HG02840 (cell line): ENCODE results near the gene AVPR1B.

ENCODE experiments used
- ATAC-seq: cut with Tn5 transposase; IDR thresholded peaks from one replicate; pipeline ENCODE4 v1.9.1; 2021; ENCODE audit warnings: mild to moderate bottlenecking, moderate library complexity, moderate number of reproducible peaks; ENCODE audit not compliant: unreplicated experiment, low FRiP score

The AVPR1B gene, protein sequence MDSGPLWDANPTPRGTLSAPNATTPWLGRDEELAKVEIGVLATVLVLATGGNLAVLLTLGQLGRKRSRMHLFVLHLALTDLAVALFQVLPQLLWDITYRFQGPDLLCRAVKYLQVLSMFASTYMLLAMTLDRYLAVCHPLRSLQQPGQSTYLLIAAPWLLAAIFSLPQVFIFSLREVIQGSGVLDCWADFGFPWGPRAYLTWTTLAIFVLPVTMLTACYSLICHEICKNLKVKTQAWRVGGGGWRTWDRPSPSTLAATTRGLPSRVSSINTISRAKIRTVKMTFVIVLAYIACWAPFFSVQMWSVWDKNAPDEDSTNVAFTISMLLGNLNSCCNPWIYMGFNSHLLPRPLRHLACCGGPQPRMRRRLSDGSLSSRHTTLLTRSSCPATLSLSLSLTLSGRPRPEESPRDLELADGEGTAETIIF

DNA sequence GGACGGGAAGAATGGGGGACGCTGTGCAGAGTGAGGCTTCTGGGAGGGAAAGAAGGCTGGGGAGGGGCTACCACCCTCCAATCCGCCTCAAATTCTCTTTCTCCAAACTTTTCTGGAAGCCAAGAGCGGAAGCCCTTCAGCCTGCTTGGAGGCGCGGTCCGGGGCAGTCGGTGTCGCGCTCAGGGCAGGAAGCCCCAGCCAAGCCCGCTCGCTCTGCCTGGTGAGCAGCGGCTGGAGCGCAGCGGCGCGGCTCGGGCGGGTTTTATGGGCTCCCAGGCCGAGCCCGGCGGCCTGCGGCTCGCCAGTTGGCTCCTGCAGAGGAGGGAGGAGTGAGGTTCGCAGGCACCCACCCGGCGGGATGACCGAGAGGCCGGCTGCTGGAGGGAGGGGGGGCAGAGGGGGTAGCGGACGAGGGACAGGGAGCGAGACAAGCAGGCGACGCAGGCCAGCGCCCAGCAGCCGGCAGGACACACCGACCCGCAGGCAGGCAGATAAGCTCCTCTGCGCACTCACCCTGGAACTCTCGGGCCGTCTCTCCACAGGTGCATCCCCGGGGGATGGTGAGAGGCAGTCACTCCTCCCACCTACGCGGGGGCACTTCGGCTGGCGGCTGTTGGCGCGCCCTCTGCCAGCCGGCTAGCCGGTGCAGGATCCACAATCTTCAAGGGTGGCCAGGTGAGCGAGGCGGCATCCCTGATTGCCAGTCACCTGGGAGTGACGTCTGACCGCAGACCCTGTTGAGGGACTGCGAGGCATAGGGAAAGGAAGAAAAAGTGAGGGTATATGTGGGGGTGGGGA, at the start of gene AVPR1B:
TSS of gene AVPR1B (minus strand) at position 238 of the 798 bp plus-strand sequence. CDS start 498 bp downstream, outside the sequence.
- ATAC-seq = no peak

DNA sequence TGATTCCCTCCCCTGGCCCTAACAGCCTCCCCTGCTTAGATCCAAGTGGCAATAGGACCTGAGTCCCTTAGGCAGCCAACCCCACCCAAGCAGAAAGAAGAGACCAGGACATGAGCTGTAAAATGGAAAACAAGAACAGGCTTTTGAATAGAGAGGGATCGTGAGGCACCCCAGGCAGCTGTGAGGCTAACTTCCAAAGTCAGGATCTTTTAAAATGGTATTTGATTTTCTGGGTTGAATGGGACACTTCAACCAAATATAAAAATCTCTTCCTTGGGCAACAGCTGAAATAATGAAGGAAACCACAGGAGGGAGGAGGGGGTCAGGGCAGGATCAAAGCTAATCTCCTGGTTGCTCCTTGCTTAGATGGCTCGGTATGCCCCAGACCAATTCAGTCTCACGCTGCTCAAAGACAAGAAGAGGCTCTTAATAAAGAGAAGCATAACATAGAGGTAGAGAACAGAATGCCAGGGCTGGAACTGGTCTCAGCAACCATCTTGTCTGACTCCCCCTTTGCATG, 28.6 kb upstream of the AVPR1B start:
- ATAC-seq = no peak

DNA sequence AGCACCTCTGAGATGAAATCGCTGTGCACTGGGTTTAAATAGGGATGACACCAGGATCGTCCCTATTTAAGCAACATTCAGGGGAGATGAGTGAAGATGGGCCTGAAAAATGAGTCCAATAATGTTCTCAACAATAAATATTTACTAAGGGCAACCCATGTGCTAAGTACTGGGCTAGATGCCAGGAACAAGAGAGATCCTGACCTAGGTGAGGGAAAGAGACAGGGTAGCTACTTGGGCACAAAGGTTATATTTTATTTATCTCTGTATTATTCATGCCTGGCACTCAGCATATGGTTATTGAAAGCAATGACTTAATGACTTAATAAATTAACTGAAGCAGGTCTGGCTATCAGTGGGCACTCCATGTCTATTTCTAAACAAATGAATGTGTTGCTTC, 27.4 kb upstream of the AVPR1B start:
- no peak for ATAC-seq

DNA sequence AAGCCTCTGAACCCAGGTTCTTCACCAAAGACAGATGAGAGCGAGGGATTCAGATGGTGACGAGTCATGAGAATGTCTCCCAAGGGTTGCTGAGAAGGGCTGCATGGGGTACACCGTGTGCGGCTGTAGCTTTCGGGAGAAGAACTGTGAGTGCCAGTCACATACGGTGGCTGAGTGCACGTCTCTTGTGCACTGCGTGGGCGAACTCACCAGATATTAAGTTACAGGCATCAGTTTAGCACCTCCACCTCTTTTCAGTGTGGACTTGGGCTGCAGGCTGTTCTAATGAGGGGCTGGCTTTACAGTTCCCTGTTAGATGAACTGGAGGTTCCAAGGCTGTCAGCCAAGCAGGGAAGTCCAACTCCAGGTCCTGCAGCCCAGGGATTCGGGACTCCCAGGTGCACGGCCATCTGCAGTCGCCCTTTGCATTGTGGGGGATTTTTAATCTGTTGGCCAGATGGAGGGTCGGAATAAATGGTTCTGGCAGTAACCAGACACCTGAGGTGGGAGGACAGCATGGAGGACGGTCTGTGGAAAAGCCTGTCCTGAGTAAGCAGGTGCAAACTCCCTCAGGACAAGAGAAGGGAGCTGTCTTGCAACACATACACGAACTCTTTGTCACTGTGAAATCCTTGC, 26.5 kb upstream of the AVPR1B start:
- no peak for ATAC-seq

DNA sequence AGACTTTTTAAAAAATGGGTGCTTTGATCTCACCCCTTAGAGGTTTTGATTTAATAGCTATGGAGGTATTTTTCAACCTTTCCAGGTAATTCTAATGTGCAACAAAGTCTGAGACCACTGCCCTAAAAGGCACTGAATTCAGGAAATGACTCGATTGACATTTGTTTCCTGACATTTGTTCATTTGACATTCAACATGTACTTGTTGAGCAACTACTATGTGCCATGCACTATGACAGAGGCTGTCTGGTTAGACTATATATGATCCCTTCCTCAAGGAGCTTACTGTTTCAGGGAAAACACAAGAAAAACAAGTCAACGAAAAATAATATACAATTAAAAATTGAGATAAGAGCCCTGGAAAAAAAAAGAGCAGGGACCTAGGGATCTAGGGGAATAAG, 25.6 kb upstream of the AVPR1B start:
- no peak for ATAC-seq

DNA sequence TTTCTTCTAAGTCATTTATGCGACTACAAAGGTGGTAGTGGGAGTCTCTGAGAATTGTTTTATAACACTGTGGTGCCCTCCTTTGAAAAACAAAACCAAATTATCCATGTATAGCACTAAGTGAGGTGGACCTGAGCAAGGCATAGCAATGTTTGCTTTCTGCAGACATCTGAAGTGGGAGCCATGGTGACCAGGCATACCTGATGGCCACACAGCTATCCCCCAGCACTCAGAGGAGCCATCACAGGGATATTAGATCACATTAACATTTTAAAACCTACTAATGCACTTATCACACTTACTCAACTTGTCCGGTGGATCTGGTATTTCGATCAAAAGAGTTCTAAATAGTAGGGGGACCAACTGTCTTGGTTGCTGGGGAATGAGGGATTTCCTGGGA, 24.8 kb upstream of the AVPR1B start:
- no peak for ATAC-seq

DNA sequence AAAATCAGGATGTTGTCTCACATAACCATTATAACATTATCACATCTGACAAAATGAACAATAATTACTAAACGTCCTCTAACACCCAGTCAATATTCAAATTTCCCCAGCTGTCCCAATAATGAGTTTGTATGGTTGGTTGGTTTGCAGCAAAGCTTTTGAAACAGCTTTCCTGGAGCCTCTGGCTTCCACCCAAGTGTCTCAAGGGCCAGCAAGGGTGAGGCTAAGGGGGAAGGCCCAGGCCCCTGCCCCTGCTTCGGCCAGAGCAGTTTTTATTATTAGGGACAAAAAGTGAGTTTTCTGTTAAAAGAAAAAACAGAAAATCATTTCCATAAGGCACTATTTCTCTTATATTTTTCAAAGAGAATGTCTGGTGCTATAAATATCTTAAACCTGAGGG, 19.1 kb upstream of the AVPR1B start:
- no peak for ATAC-seq

DNA sequence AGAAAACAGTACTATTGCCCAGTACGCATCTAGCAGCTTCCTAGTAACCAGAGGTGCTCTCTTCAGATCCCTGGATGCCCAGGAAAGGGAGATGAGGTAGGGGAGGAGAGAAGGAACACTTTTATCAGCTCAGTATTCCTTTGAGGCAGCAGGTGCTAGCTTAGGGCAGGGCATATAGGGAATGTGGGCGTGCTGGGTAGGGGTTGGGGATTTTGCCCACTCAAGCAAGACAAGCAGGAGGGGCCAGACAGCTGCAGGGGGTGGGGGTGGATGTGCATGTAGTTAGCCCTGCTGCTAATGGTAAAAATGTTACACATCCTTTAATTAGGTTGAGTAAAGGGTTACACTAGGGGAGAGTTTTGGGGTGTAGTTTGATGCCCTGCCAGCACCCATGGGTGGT, 18.1 kb upstream of the AVPR1B start:
- no peak for ATAC-seq

DNA sequence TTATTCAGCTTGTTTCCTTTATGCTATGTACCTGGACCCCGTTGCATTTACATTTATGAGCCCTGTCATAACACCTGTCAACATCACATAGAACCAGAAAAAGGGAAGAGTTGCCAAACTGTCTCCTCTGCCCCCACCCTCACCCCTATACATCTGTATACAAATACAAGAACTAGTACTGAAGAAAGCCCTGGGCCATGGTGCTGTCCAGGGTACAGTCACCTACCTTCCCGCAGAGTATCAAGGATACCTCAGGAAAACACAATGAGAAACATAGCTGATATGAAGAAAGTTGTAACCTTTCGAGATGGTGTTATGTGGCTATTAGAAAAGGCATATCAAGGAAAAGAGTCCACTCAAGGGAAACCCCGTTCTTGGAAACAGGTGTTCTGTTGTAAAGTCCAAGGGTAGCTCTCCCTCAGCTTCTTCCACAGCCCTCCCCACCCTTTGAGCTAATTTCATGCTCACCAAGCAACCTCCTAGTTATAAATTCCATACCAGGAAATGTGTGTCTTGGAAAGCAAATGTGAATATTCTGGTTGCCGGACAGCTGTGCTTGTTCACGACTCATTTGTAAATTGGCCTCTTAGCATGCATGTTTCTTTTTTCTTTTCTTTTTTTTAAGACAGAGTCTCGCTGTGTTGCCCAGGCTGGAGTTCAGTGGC, 16.7 kb upstream of the AVPR1B start:
- ATAC-seq = no peak

DNA sequence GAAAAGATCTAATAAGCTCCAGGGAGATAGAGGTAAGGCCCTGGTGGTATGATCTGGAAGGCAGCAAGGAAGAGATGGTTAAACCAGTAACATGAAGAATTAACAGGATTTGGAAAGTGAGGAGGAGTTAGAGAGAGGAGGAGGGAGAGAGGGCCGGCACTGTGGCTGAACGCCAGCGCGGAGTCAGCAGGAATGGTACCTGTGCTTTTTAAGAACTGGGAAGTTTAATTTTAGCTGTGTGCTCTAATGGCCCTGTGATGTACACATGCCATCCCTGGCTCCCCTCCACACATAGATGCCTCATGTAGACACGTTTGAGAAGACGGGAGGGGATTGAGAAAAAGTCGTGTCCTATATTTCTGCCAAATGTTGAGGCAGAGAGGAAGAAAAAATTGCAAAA, 13.8 kb upstream of the AVPR1B start:
- no peak for ATAC-seq

DNA sequence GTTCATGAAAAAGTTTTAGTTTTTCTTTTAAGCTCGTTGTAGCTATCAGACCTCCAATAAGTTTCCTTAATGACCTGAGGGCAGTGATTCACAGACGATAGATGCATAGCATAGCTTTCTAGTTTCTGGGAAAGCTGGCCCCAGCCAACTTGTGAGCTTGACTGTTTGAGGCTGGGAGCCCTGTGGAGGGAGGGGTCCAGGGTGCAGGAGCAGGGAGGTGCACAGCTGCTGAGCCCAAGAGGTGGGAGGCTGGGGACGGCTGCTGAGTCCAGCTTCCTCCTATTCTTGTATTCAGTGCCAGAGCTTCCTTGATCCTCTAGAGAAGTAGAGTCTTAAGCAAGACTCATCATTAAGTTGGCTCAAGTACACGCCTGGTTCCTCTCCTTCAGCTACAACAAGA, 11.0 kb upstream of the AVPR1B start:
- no peak for ATAC-seq

DNA sequence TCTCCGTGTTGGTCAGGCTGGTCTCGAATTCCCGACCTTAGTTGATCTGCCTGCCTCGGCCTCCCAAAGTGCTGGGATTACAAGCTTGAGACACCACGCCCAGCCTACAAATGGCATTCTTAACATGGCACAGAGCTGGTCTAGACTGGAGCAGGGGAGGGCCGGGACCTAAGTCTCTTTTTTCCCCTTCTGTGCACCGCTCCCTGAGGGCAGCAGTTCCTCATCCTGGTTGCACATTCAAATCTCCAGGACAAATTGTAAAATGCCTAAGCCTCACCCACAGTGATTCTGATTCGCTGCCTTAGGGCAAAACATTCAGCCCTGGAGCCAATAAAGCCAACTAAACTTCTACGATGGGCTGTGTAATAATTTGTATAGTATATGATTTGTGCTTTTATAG, 10.1 kb upstream of the AVPR1B start:
- no peak for ATAC-seq

DNA sequence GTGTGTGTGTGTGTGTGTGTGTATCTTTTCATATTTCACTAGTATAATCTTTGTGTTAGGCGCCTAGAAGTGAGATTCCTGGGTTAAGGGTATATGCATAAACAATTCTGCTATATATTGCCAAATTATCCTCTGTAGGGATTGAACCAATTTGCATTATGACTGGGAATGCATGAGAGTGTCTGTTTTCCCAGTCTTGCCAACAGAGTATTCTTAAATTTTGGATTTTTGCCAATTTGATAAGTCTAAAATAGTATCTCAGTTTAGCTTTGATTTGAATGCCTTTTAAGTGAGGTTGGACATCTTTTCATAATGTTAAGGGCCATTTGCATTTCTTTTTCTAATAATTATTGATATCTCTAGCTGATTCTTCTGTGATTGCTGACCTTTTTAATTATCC, 8.2 kb upstream of the AVPR1B start:
- no peak for ATAC-seq

DNA sequence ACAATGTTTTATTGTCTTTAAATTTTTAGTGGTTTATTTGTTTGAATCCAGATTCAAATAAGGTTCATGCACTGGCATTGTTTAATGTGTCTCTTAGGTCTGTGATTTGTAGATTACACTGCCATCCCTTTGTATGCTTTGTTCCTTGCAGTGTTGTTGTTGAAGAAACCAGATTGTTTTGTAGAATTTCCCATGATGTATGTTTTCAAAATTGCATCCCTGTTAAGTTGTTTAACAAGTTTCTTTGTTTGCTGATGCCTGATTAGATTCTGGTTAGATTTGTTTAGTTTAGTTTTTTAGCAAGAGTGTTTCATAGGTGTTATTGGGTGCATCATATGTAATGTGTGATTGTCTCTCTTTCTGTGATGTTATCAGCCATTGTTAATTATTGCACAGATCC, 5.5 kb upstream of the AVPR1B start:
- no peak for ATAC-seq

DNA sequence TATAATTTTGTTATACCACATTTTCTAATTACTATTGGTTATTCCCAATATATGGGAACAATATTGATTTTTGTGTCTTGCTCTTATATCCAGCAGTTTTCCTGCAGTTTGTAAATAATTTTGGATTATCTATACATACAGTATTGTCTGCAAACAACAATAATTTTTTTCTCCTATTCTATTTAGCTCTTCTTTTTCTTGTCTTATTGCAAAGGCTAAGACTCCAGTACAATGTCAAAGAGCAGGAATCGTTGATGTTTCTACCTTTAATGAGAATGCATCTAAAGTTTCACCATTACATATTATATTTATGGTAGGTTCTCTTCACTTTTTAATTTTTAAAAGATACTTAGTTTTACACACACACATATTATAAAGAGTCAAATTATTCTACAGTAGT, 4.1 kb upstream of the AVPR1B start:
- no peak for ATAC-seq

DNA sequence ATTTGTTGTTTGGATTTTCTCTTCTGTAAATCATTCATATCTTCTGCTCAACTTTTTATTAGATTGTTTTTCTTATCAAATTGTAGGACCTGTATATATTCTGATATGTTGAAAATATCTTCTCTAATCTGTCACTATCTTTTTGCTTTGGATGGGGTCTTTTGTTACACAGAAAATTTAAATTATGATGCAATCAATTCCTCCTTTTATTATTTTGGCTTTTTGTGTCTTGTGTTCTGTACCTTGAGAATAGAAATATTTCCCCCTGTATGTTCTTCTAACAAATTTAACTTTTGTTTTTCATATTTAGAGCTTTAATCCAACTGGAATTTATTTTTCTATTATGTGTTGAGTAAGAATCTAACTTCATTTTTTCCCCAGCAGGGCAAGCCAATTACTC, 3.2 kb upstream of the AVPR1B start:
- ATAC-seq = no peak

DNA sequence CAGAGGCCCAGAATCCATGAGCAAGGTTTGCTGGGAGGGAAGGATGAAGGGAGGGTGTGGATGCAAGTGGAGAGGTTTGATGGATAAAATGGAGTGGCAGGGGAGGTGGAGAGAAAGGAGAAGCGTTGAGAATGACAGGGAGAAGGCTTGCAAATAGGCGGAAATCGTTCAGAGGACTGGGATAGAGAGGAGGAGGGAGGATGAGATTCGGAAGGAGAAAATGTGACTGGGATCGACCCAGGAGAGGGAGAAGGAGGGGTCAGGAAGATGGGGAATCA, 376 bp downstream of the AVPR1B start:
- ATAC-seq = no peak

DNA sequence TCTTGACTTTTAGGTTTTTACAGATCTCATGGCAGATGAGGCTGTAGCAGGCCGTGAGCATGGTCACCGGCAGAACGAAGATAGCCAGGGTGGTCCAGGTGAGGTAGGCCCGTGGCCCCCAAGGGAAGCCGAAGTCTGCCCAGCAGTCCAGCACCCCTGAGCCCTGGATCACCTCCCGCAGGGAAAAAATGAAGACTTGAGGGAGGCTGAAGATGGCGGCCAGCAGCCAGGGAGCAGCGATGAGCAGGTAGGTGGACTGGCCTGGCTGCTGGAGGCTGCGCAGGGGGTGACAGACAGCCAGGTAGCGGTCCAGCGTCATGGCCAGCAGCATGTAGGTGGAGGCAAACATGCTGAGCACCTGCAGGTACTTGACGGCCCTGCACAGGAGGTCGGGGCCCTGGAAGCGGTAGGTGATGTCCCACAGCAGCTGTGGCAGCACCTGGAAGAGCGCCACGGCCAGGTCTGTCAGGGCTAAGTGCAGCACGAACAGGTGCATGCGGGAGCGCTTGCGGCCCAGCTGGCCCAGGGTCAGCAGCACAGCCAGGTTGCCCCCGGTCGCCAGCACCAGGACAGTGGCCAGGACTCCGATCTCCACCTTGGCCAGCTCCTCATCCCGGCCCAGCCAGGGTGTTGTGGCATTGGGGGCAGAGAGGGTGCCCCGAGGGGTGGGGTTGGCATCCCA, 856 bp downstream of the AVPR1B start:
- no peak for ATAC-seq

DNA sequence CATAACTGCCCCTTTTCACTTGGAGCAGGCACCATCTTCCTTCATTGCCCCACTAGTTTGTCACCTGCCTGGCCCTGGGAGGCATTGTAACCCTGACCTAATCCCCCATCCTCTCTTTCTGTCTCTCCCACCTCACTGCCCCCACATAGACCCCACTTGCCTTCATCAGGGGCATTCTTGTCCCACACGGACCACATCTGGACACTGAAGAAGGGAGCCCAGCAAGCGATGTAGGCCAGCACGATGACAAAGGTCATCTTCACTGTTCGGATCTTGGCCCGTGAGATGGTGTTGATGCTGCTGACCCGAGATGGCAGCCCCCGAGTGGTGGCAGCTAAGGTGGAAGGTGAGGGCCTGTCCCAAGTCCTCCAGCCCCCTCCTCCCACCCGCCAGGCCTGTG, 1.4 kb downstream of the AVPR1B start:
- ATAC-seq = no peak
